SW 1271 (cell line): ENCODE measurements around the gene GET3.
A peak's percentile ranks its signal among the peaks of the same experiment; 100 is the strongest.
"Not testable (repeated sequence)": the region's sequence is repeated elsewhere in the genome, so short reads cannot be mapped to it uniquely, and the experiment has no call there.

ENCODE experiments used
- DNase-seq, 2 experiments: peaks; one replicate each; lab custom pipeline; 2025; lab: John Stamatoyannopoulos, UW

Gene GET3

DNA sequence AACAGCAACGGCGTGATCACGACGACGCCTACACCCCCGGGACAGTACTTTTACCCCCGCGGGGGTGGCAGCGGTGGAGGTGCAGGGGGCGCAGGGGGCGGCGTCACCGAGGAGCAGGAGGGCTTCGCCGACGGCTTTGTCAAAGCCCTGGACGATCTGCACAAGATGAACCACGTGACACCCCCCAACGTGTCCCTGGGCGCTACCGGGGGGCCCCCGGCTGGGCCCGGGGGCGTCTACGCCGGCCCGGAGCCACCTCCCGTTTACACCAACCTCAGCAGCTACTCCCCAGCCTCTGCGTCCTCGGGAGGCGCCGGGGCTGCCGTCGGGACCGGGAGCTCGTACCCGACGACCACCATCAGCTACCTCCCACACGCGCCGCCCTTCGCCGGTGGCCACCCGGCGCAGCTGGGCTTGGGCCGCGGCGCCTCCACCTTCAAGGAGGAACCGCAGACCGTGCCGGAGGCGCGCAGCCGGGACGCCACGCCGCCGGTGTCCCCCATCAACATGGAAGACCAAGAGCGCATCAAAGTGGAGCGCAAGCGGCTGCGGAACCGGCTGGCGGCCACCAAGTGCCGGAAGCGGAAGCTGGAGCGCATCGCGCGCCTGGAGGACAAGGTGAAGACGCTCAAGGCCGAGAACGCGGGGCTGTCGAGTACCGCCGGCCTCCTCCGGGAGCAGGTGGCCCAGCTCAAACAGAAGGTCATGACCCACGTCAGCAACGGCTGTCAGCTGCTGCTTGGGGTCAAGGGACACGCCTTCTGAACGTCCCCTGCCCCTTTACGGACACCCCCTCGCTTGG, 55.0 kb downstream of the GET3 start:
- DNase-seq, result peak in 1 of 2 experiments; percentile 44

- peak in 1 of 2 experiments; percentile 44 for DNase-seq
Observed at GRCh38 chr19:12792853-12793289, 55.6 kb downstream of the GET3 start.

DNA sequence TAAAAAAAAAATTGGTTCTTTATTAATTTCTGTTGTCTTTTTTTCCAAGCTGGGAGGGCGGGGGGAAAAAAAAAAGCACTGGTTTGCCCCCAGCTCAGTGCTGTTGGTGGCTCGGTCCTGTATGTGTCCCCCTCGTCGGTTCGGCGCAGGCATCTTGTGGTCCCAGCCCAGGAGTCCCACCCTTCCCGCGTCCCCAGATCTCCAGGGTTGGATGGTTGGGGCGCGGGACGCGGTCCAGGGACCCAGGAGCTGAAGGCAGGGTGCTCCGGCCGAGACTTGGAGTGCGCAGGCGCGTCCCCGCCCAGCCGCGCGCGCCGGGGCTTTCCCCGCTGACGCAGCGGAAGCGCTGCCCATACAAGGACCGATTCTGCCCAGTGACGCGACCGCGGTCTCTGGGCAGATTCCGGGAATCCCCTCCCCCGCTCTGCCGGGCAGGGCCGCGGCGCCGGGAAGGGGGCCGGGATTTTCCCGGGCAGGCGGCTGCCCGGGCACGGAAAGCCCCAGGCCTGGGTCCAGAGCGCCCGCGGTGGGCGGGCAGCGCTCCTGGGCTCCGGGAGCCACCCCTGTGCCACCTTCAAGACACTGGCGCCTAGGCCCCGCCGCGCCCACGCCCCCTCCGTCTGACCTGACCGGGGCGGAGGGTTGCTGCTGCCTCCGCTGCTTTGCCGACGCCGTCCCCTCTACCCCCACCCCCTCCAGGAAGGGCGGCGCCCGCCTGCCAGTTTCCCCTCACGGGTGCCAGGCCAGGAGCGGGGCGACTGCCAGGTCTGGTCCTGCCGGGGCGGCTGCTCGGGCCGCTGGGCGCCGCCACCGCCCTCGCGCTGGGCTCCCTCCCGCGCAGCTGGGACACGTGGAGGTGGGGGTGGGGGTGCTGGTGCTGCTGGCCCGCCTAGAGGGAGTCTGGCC, 56.2 kb downstream of the GET3 start:
- DNase-seq, result peak; percentile 77 to 86

- no peak for DNase-seq
Observed at GRCh38 chr19:12794196-12794941, 57.1 kb downstream of the GET3 start.

DNA sequence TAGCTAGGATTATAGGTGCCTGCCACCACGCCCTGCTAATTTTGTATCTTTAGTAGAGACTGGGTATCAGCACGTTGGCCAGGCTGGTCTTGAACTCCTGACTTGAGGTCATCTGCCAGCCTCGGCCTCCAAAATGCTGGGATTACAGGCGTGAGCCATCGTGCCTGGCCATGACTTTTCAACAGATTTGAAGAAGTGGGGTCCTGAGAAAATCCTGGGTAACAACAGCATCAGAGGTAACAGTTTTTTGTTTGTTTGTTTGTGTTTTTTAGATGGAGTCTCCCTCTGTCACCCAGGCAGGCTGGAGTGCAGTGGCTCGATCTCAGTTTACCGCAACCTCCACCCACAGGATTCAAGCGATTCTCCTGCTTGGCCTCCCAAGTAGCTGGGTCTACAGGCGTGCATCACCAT, 57.7 kb downstream of the GET3 start:
- no peak for DNase-seq

DNA sequence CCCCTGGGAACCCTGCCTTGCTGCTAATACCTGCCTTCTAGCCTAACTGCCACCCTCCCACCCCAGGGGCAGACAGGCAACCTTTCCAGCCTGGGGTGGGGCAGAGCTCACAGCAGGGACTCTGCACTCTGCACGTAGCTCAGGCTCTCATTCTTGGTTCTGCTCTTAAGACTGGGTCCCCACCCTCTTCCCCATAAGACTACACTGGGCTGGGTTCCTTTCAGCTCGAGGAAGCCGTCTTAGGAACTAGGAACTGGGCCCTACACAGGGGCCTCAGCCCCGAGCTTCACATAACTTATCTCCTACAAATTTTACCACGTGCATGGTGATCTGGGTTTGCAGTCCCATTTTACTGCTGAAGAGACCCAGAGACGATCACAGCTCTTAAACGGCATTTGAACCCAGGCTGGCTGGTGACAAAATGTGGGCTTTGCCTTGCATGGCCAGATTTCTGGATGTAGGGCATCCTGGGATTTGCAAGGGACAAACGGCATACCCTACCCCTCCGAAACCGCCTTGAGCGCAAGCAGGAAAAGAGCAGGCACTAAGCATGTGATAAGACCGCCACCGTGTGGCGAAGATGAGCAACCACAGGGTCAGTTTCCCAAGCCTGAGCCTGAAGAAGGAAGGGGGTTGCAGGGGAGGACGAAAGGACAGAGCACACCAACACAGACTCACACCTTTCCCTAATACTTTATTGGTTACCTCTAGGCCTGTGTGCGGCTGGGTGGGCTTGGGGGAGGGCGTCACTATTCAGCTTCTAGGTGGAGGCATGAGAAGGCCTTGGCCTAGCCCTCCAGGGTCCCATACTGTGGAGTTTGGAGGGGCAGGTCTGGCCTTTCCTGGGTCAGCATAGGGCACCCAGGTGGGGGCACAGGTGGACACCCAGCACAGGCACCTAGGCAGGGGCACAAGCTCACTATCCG, 59.1 kb downstream of the GET3 start:
- peak; percentile 33 to 75 for DNase-seq

GRCh38 chr19:12797141-12797587, 59.9 kb downstream of the GET3 start:
- no peak for DNase-seq

- DNase-seq, result not testable (repeated sequence)
Observed at GRCh38 chr19:12797607-12798006, 60.3 kb downstream of the GET3 start.
